Measurements from ENCODE around the gene PSMF1.

The PSMF1 gene

DNA sequence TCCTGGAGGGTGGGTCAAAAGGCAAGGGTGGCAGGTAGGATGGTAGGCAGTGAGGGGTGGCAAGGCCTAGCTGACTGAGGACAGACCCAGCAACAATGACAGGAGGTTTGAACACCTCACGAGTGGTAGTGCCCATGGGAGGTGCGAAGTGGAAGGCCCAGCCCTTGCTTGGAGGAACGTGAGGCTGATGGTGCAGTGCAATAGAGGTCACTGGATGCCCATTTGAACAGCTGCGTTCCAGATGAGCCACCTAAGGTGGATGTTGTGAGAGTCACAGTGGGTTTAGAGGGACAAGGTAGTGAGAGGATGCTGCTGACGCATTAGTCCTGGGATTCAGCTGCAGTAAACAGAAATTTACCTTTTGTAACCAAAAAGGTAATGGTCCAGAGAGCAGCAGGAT, 50.8 kb downstream of the PSMF1 start:
- TF ChIP-seq, protein P1, sequence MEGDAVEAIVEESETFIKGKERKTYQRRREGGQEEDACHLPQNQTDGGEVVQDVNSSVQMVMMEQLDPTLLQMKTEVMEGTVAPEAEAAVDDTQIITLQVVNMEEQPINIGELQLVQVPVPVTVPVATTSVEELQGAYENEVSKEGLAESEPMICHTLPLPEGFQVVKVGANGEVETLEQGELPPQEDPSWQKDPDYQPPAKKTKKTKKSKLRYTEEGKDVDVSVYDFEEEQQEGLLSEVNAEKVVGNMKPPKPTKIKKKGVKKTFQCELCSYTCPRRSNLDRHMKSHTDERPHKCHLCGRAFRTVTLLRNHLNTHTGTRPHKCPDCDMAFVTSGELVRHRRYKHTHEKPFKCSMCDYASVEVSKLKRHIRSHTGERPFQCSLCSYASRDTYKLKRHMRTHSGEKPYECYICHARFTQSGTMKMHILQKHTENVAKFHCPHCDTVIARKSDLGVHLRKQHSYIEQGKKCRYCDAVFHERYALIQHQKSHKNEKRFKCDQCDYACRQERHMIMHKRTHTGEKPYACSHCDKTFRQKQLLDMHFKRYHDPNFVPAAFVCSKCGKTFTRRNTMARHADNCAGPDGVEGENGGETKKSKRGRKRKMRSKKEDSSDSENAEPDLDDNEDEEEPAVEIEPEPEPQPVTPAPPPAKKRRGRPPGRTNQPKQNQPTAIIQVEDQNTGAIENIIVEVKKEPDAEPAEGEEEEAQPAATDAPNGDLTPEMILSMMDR (IDR thresholded peaks at IDR 0.05) = no peak
- peak; percentile 26 for DNase-seq (ENCODE audit: low spot score)
- Histone ChIP-seq H3K4me3 (no peak overlapping the region), H3K27ac (no peak overlapping the region)

DNA sequence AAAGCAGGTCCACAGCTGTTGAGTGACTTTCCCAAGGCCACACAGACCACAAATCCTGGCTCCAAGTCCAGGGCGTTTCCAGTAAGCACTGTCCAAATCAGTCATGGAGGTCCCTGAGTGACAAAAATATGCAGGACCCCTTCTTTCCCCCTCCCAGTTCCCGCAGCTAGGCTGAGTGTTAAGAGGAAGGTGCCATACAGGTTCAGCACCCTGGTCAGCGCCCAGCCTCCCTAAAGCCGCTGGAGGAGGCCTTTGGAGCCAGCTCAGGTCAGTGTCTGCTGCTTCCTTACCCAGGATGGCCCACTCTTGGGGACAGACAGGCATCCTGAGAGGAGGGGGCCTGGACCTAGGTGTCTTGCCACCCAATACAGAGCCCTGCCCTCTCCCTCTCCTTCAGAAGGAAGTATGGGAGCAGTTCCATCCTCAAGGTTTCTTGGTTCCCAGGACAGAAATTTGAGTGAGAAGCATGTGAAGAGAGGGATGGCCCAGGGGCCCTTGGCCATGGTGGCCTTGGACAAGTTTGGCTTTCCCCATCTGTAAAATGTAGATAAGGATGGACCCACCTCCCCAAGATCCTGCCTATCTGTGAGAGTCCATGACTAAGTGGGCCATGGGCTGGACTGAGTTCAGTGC, 53.2 kb downstream of the PSMF1 start:
- no peak overlapping the region for H3K4me3 ChIP-seq
- peak; percentile 47 for DNase-seq (ENCODE audit: low spot score)
- TF ChIP-seq, protein P1 (IDR thresholded peaks at IDR 0.05) = no peak
- no peak overlapping the region for H3K27ac ChIP-seq

- TF ChIP-seq, protein P1 (IDR thresholded peaks at IDR 0.05) = no peak
- DNase-seq (ENCODE audit: low spot score) = no peak
- H3K27ac ChIP-seq = no peak overlapping the region
- H3K4me3 ChIP-seq = no peak overlapping the region
These were observed 55.3 kb downstream of the PSMF1 start for GRCh38 chr20:1173698-1174097.

DNA sequence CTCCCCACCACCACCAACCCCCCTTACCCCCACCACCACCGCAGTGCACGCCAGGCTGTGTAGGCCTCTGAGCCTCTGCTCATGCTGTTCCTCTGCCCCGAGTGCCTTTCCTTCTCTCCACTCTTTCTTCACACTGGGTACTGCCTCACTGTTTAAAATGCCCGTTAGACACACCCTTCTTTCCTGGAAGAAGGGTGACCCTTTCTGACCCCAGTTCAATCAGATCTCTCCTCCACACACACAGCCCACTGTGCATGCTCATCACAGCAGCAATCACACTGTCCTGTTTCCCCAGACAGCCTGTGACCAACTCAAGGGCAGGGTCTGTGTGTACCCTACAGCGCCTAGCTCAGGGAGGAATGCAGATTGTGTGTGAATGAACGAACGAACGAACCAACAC, 56.4 kb downstream of the PSMF1 start:
- TF ChIP-seq, protein P1 (IDR thresholded peaks at IDR 0.05) = no peak

DNA sequence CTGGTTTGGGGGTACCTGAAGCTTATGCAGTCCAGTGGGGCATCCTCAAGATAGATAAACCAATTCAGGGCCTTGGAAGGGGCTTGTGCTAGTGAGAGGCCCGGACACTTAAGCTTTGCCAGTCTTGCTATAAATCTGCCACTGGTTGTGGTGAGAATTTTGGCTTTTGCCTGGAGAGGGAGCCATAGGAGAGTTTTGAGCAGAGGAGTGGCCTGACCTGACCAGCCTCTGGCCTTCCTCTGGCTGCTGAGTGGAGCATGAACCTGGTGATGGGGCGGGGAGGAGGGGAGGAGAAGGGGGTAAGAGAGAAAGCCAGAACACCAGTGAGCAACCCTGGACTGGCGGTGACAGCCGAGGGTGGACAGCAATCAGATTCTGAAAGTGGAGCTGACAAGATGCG, 59.3 kb downstream of the PSMF1 start:
- no peak for DNase-seq (ENCODE audit: low spot score)
- Histone ChIP-seq H3K27ac (no peak overlapping the region), H3K4me3 (no peak overlapping the region)
- TF ChIP-seq, protein P1 (IDR thresholded peaks at IDR 0.05) = no peak

More for the DNA sequence above, 56.4 kb downstream of the PSMF1 start:
- peak; percentile 14 for DNase-seq (ENCODE audit: low spot score)
- no peak overlapping the region for H3K27ac ChIP-seq
- H3K4me3 ChIP-seq = no peak overlapping the region

DNA sequence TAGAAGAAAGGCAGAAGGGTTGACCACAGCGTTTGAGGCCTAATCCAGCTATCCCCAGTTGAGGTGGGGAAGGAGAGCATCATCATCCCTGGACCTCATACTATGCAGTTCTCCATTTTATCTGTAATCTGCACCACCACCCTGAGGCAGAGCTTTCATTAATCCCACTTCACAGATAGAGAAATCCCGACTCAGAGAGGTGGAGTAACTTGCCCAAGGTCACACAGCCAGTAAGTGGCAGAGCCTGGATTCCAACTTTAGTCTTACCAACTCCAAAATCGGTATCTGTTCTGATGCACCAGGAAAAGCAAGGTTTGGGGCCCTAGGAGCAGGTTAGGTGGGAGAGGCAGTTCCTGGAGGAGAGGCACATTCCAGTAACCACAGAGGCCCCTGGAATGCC, 59.7 kb downstream of the PSMF1 start:
- TF ChIP-seq, protein P1 (IDR thresholded peaks at IDR 0.05) = no peak

GRCh38 chr20:1178623-1179022, 60.2 kb downstream of the PSMF1 start:
- H3K4me3 ChIP-seq = no peak overlapping the region
- no peak overlapping the region for H3K27ac ChIP-seq
- DNase-seq (ENCODE audit: low spot score) = no peak
- TF ChIP-seq, protein P1 (IDR thresholded peaks at IDR 0.05) = no peak

More for the DNA sequence above, 59.7 kb downstream of the PSMF1 start:
- no peak overlapping the region for H3K4me3 ChIP-seq
- DNase-seq (ENCODE audit: low spot score) = no peak
- H3K27ac ChIP-seq = no peak overlapping the region

All from coronary artery (tissue), 2 donors.